DND-41 (cell line): ENCODE results near the gene TMEM132D.

ENCODE experiments used
- ATAC-seq: fragments of 200-7000 bp; cut with Tn5 transposase; 3 replicates; pipeline ENCODE4 v1.9.1; 2021; ENCODE audit warnings: low read depth; ENCODE audit not compliant: insufficient read depth
- DNase-seq: peaks from one replicate; pipeline ENCODE4 v3.0.0-alpha.2; 2020
- H2AFZ ChIP-seq: 2 replicates; pipeline ENCODE4 v1.6.0; 2012; ENCODE audit warnings: low read depth, low read length
- H3K27ac ChIP-seq: 2 replicates; pipeline ENCODE4 v1.5.1; 2012; ENCODE audit warnings: low read length, inconsistent platforms
- H3K27me3 ChIP-seq: fragments of 200-600 bp; sonication (generic); 2 replicates; pipeline ENCODE4 v1.6.0; 2012; ENCODE audit warnings: low read length, mild to moderate bottlenecking, inconsistent platforms; ENCODE audit not compliant: insufficient read depth, poor library complexity
- H3K36me3 ChIP-seq: 2 replicates; pipeline ENCODE4 v1.5.1; 2012; ENCODE audit warnings: low read length, inconsistent platforms; ENCODE audit not compliant: insufficient read depth
- H3K4me1 ChIP-seq: 2 replicates; pipeline ENCODE4 v1.5.1; 2012; ENCODE audit warnings: mild to moderate bottlenecking, low read length; ENCODE audit not compliant: insufficient read depth
- H3K4me2 ChIP-seq: 2 replicates; pipeline ENCODE4 v1.6.0; 2012; ENCODE audit warnings: mild to moderate bottlenecking, moderate library complexity, low read length, inconsistent platforms; ENCODE audit not compliant: insufficient read depth
- H3K4me3 ChIP-seq, 2 experiments: fragments of 200-600 bp in 1 of 2; shearing (Covaris generic) in 1 of 2; 2 replicates each; pipeline ENCODE4 v1.5.1; 2012 to 2016; ENCODE audit warnings: inconsistent platforms in 2 of 2, low read length in 2 of 2, mild to moderate bottlenecking in 2 of 2, low read depth in 1 of 2, moderate library complexity in 1 of 2
- H3K79me2 ChIP-seq: 2 replicates; pipeline ENCODE4 v1.6.0; 2012; ENCODE audit warnings: low read length, inconsistent platforms; ENCODE audit not compliant: insufficient read depth
- H3K9ac ChIP-seq: 2 replicates; pipeline ENCODE4 v1.6.0; 2012; ENCODE audit warnings: low read depth, mild to moderate bottlenecking, inconsistent platforms, low read length, moderate library complexity
- H3K9me3 ChIP-seq: 2 replicates; pipeline ENCODE4 v1.5.1; 2012; ENCODE audit warnings: low read length, moderate library complexity, mild to moderate bottlenecking, inconsistent platforms; ENCODE audit not compliant: insufficient read depth, severe bottlenecking
- H4K20me1 ChIP-seq: 2 replicates; pipeline ENCODE4 v1.6.0; 2012; ENCODE audit warnings: low read length; ENCODE audit not compliant: insufficient read depth
- CTCF ChIP-seq: IDR thresholded peaks from 2 replicates; pipeline ENCODE4 v1.5.1; 2012; ENCODE audit warnings: borderline replicate concordance, low read length, moderate library complexity, mild to moderate bottlenecking; ENCODE audit not compliant: poor library complexity, severe bottlenecking; ENCODE audit errors: extremely low read depth
- EZH2 ChIP-seq: IDR thresholded peaks from 3 replicates; pipeline ENCODE4 v1.6.1; 2012; ENCODE audit warnings: borderline replicate concordance, low read depth, mild to moderate bottlenecking, moderate library complexity, low read length, inconsistent platforms; ENCODE audit not compliant: severe bottlenecking

Gene TMEM132D

GRCh38 chr12:129083121-129083840, 820.5 kb downstream of the TMEM132D start:
- Histone ChIP-seq H3K9ac (no peak overlapping the region), H3K4me3 (no peak overlapping the region), H3K9me3 (no peaks in the 10 kb centered on the region), H3K27ac (no peak overlapping the region), H2AFZ (no peak overlapping the region), H3K36me3 (no peaks in the 10 kb centered on the region), H3K27me3 (no peaks in the 10 kb centered on the region), H4K20me1 (no peaks in the 10 kb centered on the region), H3K4me1 (peaks cover 13% of the 10 kb centered on the region; the same call in 1 of the 2 replicates), H3K4me2 (no peak overlapping the region), H3K79me2 (no peaks in the 10 kb centered on the region)
- no peak for ATAC-seq
- TF ChIP-seq CTCF (no peak), EZH2 (no peak)
- DNase-seq, result no peak

- H3K9me3 ChIP-seq, result no peaks in the 10 kb centered on the region
- peaks cover 13% of the 10 kb centered on the region; the same call in 1 of the 2 replicates for H3K4me1 ChIP-seq
- H3K9ac ChIP-seq, result no peak overlapping the region
- H3K79me2 ChIP-seq, result no peaks in the 10 kb centered on the region
- DNase-seq (no peak), ATAC-seq (no peak)
- no peak overlapping the region for H3K27ac ChIP-seq
- H3K27me3 ChIP-seq, result no peaks in the 10 kb centered on the region
- H3K4me2 ChIP-seq, result no peak overlapping the region
- H4K20me1 ChIP-seq, result no peaks in the 10 kb centered on the region
- no peak overlapping the region for H3K4me3 ChIP-seq
- no peaks in the 10 kb centered on the region for H3K36me3 ChIP-seq
- TF ChIP-seq CTCF (no peak), EZH2 (no peak)
- H2AFZ ChIP-seq, result no peak overlapping the region
Observed at GRCh38 chr12:129082441-129082840, 821.4 kb downstream of the TMEM132D start.

GRCh38 chr12:129081755-129082250, 822.0 kb downstream of the TMEM132D start:
- Histone ChIP-seq H3K36me3 (no peaks in the 10 kb centered on the region), H3K27ac (no peak overlapping the region), H3K4me3 (no peak overlapping the region), H4K20me1 (no peaks in the 10 kb centered on the region), H3K4me2 (no peak overlapping the region), H2AFZ (no peak overlapping the region), H3K9me3 (no peaks in the 10 kb centered on the region), H3K9ac (no peak overlapping the region), H3K4me1 (peaks cover 13% of the 10 kb centered on the region; the same call in 1 of the 2 replicates), H3K27me3 (no peaks in the 10 kb centered on the region), H3K79me2 (no peaks in the 10 kb centered on the region)
- TF ChIP-seq EZH2, result no peak
- no peak for TF ChIP-seq CTCF
- no peak for ATAC-seq
- DNase-seq, result no peak
